HEK293 (cell line): ENCODE data around the gene SF3B3.
A peak's percentile ranks its signal among the peaks of the same experiment; 100 is the strongest.

Experiments
- CTCF ChIA-PET: fragments of 350-600 bp; formaldehyde crosslinking; extraction: SDS; loops from one replicate; lab custom pipeline; 2021; ENCODE audit warnings: antibody characterized with exemption; lab: Yijun Ruan, JAX
- POLR2A ChIA-PET: fragments of 300-600 bp; formaldehyde crosslinking; extraction: SDS; loops from one replicate; lab custom pipeline; 2020; ENCODE audit warnings: antibody characterized with exemption, inconsistent platforms; lab: Yijun Ruan, JAX
- H3K27ac ChIP-seq: fragments of 200-500 bp; sonication (Bioruptor generic); 2 replicates; pipeline ENCODE4 v1.5.1; 2014; ENCODE audit warnings: low read depth, low read length, control low read depth, inconsistent platforms; ENCODE audit errors: extremely low read depth
- H3K36me3 ChIP-seq, 2 experiments: fragments of 200-500 bp in 1 of 2; sonication (Bioruptor generic) in 1 of 2; 1 replicate in 1 of 2; 2 replicates in 1 of 2; pipeline ENCODE4 v1.5.1; 2014 to 2017; ENCODE audit warnings: inconsistent platforms in 2 of 2, low read length in 2 of 2; ENCODE audit not compliant: control insufficient read depth in 2 of 2, insufficient read depth in 1 of 2
- H3K4me1 ChIP-seq: fragments of 200-500 bp; sonication (Bioruptor generic); 2 replicates; pipeline ENCODE4 v1.5.1; 2014; ENCODE audit warnings: mild to moderate bottlenecking, low read length, inconsistent platforms; ENCODE audit not compliant: control insufficient read depth, insufficient read depth
- H3K4me3 ChIP-seq: 2 replicates; pipeline ENCODE4 v1.5.1; 2011; ENCODE audit warnings: low read depth, mild to moderate bottlenecking, control low read depth, low read length, moderate library complexity
- H3K9me3 ChIP-seq: fragments of 200-500 bp; sonication (Bioruptor generic); 2 replicates; pipeline ENCODE4 v1.5.1; 2014; ENCODE audit warnings: low read depth, low read length, inconsistent platforms; ENCODE audit not compliant: control insufficient read depth, insufficient read depth
- MEIS1 ChIP-seq: sonication (generic); formaldehyde crosslinking; IDR thresholded peaks from 2 replicates; pipeline ENCODE4 v1.8.1; 2022; ENCODE audit warnings: missing genetic modification reagents, mild to moderate bottlenecking, borderline replicate concordance
- PRDM1 ChIP-seq: fragments of 450-650 bp; formaldehyde crosslinking; IDR thresholded peaks from 2 replicates; pipeline ENCODE4; 2016; ENCODE audit warnings: missing biosample characterization, missing genetic modification characterization
- SCRT1 ChIP-seq: fragments of 450-650 bp; formaldehyde crosslinking; IDR thresholded peaks from 2 replicates; pipeline ENCODE4 v1.5.1; 2016; ENCODE audit warnings: missing biosample characterization, missing genetic modification characterization, borderline replicate concordance
- SCRT2 ChIP-seq: fragments of 450-650 bp; formaldehyde crosslinking; IDR thresholded peaks from 2 replicates; pipeline ENCODE4 v1.5.1; 2016; ENCODE audit warnings: missing biosample characterization, missing genetic modification characterization
- ZBTB10 ChIP-seq: fragments of 450-650 bp; formaldehyde crosslinking; IDR thresholded peaks from 2 replicates; pipeline ENCODE4 v1.5.1; 2016; ENCODE audit warnings: missing biosample characterization, missing genetic modification characterization
- ZBTB49 ChIP-seq: fragments of 450-650 bp; formaldehyde crosslinking; IDR thresholded peaks from 2 replicates; pipeline ENCODE4 v1.5.1; 2016; ENCODE audit warnings: missing biosample characterization, missing genetic modification characterization, low read depth
- ZEB2 ChIP-seq: fragments of 450-650 bp; formaldehyde crosslinking; IDR thresholded peaks from 2 replicates; pipeline ENCODE4 v1.5.1; 2016; ENCODE audit warnings: missing biosample characterization, missing genetic modification characterization
- ZNF2 ChIP-seq: fragments of 450-650 bp; formaldehyde crosslinking; IDR thresholded peaks from 2 replicates; pipeline ENCODE4 v1.5.1; 2016; ENCODE audit warnings: missing biosample characterization, missing genetic modification characterization
- ZNF548 ChIP-seq: fragments of 450-650 bp; formaldehyde crosslinking; IDR thresholded peaks from 2 replicates; pipeline ENCODE4 v1.5.1; 2016; ENCODE audit warnings: missing biosample characterization, missing genetic modification characterization
- ZNF600 ChIP-seq: fragments of 450-650 bp; formaldehyde crosslinking; IDR thresholded peaks from 2 replicates; pipeline ENCODE4 v1.5.1; 2016; ENCODE audit warnings: missing biosample characterization, missing genetic modification characterization
- ZNF629 ChIP-seq: fragments of 450-650 bp; formaldehyde crosslinking; IDR thresholded peaks from 2 replicates; pipeline ENCODE4 v1.5.1; 2017; ENCODE audit warnings: missing biosample characterization, missing genetic modification characterization
- ZNF664 ChIP-seq: fragments of 450-650 bp; formaldehyde crosslinking; IDR thresholded peaks from 2 replicates; pipeline ENCODE4 v1.5.1; 2016; ENCODE audit warnings: missing biosample characterization, missing genetic modification characterization
- ZNF670 ChIP-seq: fragments of 450-650 bp; formaldehyde crosslinking; IDR thresholded peaks from 2 replicates; pipeline ENCODE4 v1.5.1; 2016; ENCODE audit warnings: missing biosample characterization, missing genetic modification characterization, low read depth
- ZSCAN18 ChIP-seq: fragments of 450-650 bp; formaldehyde crosslinking; IDR thresholded peaks from 2 replicates; pipeline ENCODE4 v1.5.1; 2016; ENCODE audit warnings: missing biosample characterization, missing genetic modification characterization
- TF ChIP-seq, protein P1 (sequence below): fragments of 450-650 bp; IDR thresholded peaks from 2 replicates; pipeline ENCODE4 v1.5.1; 2018; ENCODE audit warnings: missing biosample characterization, missing genetic modification characterization
- TF ChIP-seq, protein P2 (sequence below): fragments of 450-650 bp; formaldehyde crosslinking; IDR thresholded peaks from 2 replicates; pipeline ENCODE4 v1.5.1; 2017; ENCODE audit warnings: missing biosample characterization, missing genetic modification characterization

The SF3B3 gene

DNA sequence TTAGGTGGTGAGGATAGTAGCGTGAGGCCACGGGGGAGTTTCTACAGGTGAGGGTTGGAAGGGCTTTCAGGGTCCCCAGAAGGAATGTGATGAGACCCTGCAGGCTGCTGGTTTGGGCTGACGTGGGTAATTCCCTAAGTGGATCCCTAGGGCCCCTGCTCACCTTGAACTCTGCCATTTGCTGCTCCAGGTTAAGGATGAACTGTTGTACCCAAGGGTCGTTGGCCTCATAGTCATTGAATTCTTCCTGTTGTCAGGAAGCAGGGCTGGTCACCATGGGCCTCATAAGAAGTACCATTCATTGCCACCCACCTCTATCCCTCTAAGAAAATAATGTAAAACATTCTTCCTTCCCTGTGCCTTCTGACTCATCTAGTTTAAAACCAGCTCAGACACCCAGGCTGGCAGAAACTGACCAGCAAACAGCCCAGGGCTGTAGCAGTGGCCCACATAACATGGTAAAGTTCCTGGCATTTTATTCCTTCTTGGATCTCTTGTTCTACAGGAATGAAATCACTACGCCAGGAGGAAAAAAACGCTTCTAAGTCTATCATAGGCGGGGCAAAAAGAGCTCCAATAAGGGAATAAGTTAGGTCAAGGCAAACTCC lies 41.6 kb upstream of the SF3B3 start (continued):
- TF ChIP-seq, protein P1, sequence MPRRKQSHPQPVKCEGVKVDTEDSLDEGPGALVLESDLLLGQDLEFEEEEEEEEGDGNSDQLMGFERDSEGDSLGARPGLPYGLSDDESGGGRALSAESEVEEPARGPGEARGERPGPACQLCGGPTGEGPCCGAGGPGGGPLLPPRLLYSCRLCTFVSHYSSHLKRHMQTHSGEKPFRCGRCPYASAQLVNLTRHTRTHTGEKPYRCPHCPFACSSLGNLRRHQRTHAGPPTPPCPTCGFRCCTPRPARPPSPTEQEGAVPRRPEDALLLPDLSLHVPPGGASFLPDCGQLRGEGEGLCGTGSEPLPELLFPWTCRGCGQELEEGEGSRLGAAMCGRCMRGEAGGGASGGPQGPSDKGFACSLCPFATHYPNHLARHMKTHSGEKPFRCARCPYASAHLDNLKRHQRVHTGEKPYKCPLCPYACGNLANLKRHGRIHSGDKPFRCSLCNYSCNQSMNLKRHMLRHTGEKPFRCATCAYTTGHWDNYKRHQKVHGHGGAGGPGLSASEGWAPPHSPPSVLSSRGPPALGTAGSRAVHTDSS (tag by site-specific recombination) = no peak
- no peak for TF ChIP-seq ZBTB10 (tag by site-specific recombination)
- no peak for TF ChIP-seq ZEB2 (tag by site-specific recombination)
- TF ChIP-seq MEIS1 (CRISPR knock-in tag) = no peak
- no peak for TF ChIP-seq ZNF2
- TF ChIP-seq ZNF670 (tag by site-specific recombination) = no peak

- Histone ChIP-seq H3K27ac (no peak overlapping the region), H3K9me3 (no peaks in the 10 kb centered on the region), H3K36me3 (peaks cover 0 to 65% of the 10 kb centered on the region in 2 experiments; a peak in 2 of 3 replicates), H3K4me1 (no peaks in the 10 kb centered on the region), H3K4me3 (no peak overlapping the region)
- TF ChIP-seq ZNF548 (no peak), SCRT2 (tag by site-specific recombination) (peak; percentile 97), ZSCAN18 (tag by site-specific recombination) (no peak), PRDM1 (tag by site-specific recombination) (peak; percentile 73), ZNF629 (tag by site-specific recombination) (no peak), SCRT1 (tag by site-specific recombination) (peak; percentile 85; the same call in 1 of the 2 replicates), ZBTB49 (tag by site-specific recombination) (no peak), ZNF600 (tag by site-specific recombination) (0 out of 2 replicates have a peak, but pooled peaks have one; percentile 23), ZNF664 (tag by site-specific recombination) (no peak)
- TF ChIP-seq, protein P2, sequence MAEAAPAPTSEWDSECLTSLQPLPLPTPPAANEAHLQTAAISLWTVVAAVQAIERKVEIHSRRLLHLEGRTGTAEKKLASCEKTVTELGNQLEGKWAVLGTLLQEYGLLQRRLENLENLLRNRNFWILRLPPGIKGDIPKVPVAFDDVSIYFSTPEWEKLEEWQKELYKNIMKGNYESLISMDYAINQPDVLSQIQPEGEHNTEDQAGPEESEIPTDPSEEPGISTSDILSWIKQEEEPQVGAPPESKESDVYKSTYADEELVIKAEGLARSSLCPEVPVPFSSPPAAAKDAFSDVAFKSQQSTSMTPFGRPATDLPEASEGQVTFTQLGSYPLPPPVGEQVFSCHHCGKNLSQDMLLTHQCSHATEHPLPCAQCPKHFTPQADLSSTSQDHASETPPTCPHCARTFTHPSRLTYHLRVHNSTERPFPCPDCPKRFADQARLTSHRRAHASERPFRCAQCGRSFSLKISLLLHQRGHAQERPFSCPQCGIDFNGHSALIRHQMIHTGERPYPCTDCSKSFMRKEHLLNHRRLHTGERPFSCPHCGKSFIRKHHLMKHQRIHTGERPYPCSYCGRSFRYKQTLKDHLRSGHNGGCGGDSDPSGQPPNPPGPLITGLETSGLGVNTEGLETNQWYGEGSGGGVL (tag by site-specific recombination) = peak; percentile 39
- ChIA-PET CTCF (no interaction called here), POLR2A (no interaction called here)
These were observed 41.0 kb upstream of the SF3B3 start for GRCh38 chr16:70482624-70483023.
